Chondrocyte (in vitro differentiated cells): ENCODE measurements around the gene COL28A1. TPM values are rescaled to one million over a fixed set of nuclear protein-coding genes. Genes with fewer than 3 reads are reported as not detected.

Experiments
- DNase-seq: peaks from one replicate; pipeline ENCODE4 v3.0.0; 2021; ENCODE audit warnings: mixed read lengths, low spot score
- H3K27ac Mint-ChIP-seq: one replicate; pipeline ENCODE4 v1.8.0; 2021; ENCODE audit warnings: mild to moderate bottlenecking, moderate library complexity, mixed read lengths; ENCODE audit not compliant: unreplicated experiment
- H3K27me3 Mint-ChIP-seq: 2 replicates; pipeline ENCODE4 v1.8.0; 2021; ENCODE audit warnings: low read depth, mixed read lengths
- H3K36me3 Mint-ChIP-seq: 2 replicates; pipeline ENCODE4 v1.8.0; 2021; ENCODE audit warnings: low read depth, mixed read lengths
- H3K4me1 Mint-ChIP-seq: 2 replicates; pipeline ENCODE4 v1.8.0; 2021; ENCODE audit warnings: low read depth, mild to moderate bottlenecking, mixed read lengths
- H3K4me3 Mint-ChIP-seq: one replicate; pipeline ENCODE4 v1.8.0; 2021; ENCODE audit warnings: mild to moderate bottlenecking, moderate library complexity, mixed read lengths; ENCODE audit not compliant: unreplicated experiment
- H3K9me3 Mint-ChIP-seq: 2 replicates; pipeline ENCODE4 v1.8.0; 2021; ENCODE audit warnings: low read depth, mixed read lengths
- CTCF ChIP-seq: fragments of 200-600 bp; sonication (generic); IDR thresholded peaks from 2 replicates; pipeline ENCODE4 v1.5.0; 2021; ENCODE audit warnings: antibody characterized with exemption, mild to moderate bottlenecking, moderate library complexity
- total RNA-seq: library from RNA; stranded (reverse); gene quantifications from 3 replicates; pipeline ENCODE4 v1.2.1, GENCODE V29; 2021

COL28A1 gene
- total RNA-seq, 1 donor from 2014 or later, result 0.25 TPM

- Mint-ChIP-seq H3K4me1 (no peaks in the 10 kb centered on the region), H3K4me3 (no peak overlapping the region), H3K36me3 (no peaks in the 10 kb centered on the region), H3K27ac (no peak overlapping the region), H3K9me3 (no peaks in the 10 kb centered on the region), H3K27me3 (no peaks in the 10 kb centered on the region)
- no peak for DNase-seq
- TF ChIP-seq CTCF, result no peak
These were observed 116.7 kb downstream of the COL28A1 start for GRCh38 chr7:7418997-7419396.

GRCh38 chr7:7417851-7418250 lies 117.8 kb downstream of the COL28A1 start:
- no peak for DNase-seq
- no peaks in the 10 kb centered on the region for H3K4me1 Mint-ChIP-seq
- H3K27me3 Mint-ChIP-seq, result no peaks in the 10 kb centered on the region
- no peak for TF ChIP-seq CTCF
- H3K4me3 Mint-ChIP-seq, result no peak overlapping the region
- H3K9me3 Mint-ChIP-seq, result no peaks in the 10 kb centered on the region
- H3K27ac Mint-ChIP-seq, result no peak overlapping the region
- H3K36me3 Mint-ChIP-seq, result no peaks in the 10 kb centered on the region

- no peak overlapping the region for H3K27ac Mint-ChIP-seq
- no peaks in the 10 kb centered on the region for H3K4me1 Mint-ChIP-seq
- no peaks in the 10 kb centered on the region for H3K9me3 Mint-ChIP-seq
- no peaks in the 10 kb centered on the region for H3K36me3 Mint-ChIP-seq
- no peak for DNase-seq
- H3K4me3 Mint-ChIP-seq, result no peak overlapping the region
- TF ChIP-seq CTCF, result no peak
- no peaks in the 10 kb centered on the region for H3K27me3 Mint-ChIP-seq
These were observed 118.3 kb downstream of the COL28A1 start for GRCh38 chr7:7417414-7417813.

GRCh38 chr7:7416031-7416858 lies 119.4 kb downstream of the COL28A1 start:
- Mint-ChIP-seq H3K9me3 (no peaks in the 10 kb centered on the region), H3K4me3 (no peak overlapping the region), H3K4me1 (no peaks in the 10 kb centered on the region), H3K36me3 (no peaks in the 10 kb centered on the region), H3K27me3 (no peaks in the 10 kb centered on the region), H3K27ac (no peak overlapping the region)
- no peak for DNase-seq
- no peak for TF ChIP-seq CTCF

- TF ChIP-seq CTCF, result no peak
- Mint-ChIP-seq H3K27me3 (no peaks in the 10 kb centered on the region), H3K4me1 (no peaks in the 10 kb centered on the region), H3K36me3 (no peaks in the 10 kb centered on the region), H3K27ac (no peak overlapping the region), H3K9me3 (no peaks in the 10 kb centered on the region), H3K4me3 (no peak overlapping the region)
- DNase-seq, result no peak
These were observed 120.7 kb downstream of the COL28A1 start for GRCh38 chr7:7414791-7415603.
